Calu3 (cell line): Measurements from ENCODE around the gene AURKAIP1. TPM values are rescaled to one million over a fixed set of nuclear protein-coding genes. Genes with fewer than 3 reads are reported as not detected.

ENCODE experiments used
- BruUV-seq: library from RNA; stranded (reverse); fragments of 400-500 nt; replicated peaks from 2 replicates; lab custom pipeline; 2021; lab: Mats Ljungman, UMichigan
- CTCF ChIA-PET: fragments of 300-600 bp; sonication (Branson Sonifier 250); formaldehyde crosslinking; loops from one replicate; lab custom pipeline; 2022; ENCODE audit warnings: antibody characterized with exemption; lab: Charles Lee
- DNase-seq: peaks from one replicate; pipeline ENCODE4 v3.0.0; 2022
- H3K27ac Mint-ChIP-seq: one replicate; pipeline ENCODE4 v1.8.0; 2022; ENCODE audit warnings: mixed read lengths; ENCODE audit not compliant: unreplicated experiment
- H3K27me3 Mint-ChIP-seq: one replicate; pipeline ENCODE4 v1.8.0; 2022; ENCODE audit warnings: mixed read lengths; ENCODE audit not compliant: unreplicated experiment
- H3K36me3 Mint-ChIP-seq: one replicate; pipeline ENCODE4 v1.8.0; 2022; ENCODE audit warnings: mild to moderate bottlenecking, moderate library complexity, mixed read lengths; ENCODE audit not compliant: insufficient read depth, unreplicated experiment
- H3K4me1 Mint-ChIP-seq: one replicate; pipeline ENCODE4 v1.8.0; 2022; ENCODE audit warnings: mild to moderate bottlenecking, low read depth, mixed read lengths; ENCODE audit not compliant: unreplicated experiment
- H3K4me3 Mint-ChIP-seq: one replicate; pipeline ENCODE4 v1.8.0; 2022; ENCODE audit warnings: mild to moderate bottlenecking, low read depth, moderate library complexity, mixed read lengths; ENCODE audit not compliant: unreplicated experiment
- H3K9me3 Mint-ChIP-seq: one replicate; pipeline ENCODE4 v1.8.0; 2022; ENCODE audit warnings: low read depth, mixed read lengths; ENCODE audit not compliant: unreplicated experiment
- intact Hi-C: fragments of 100-400 bp; cut with micrococcal nuclease; formaldehyde crosslinking; loops from one replicate; pipeline ENCODE4 v1.10.0; 2022; ENCODE audit not compliant: unreplicated experiment
- total RNA-seq: library from RNA; stranded (reverse); gene quantifications from 2 replicates; pipeline ENCODE4 v1.2.3, GENCODE V29; 2022
- TF ChIP-seq, protein P1 (sequence below): fragments of 200-600 bp; IDR thresholded peaks from one replicate; pipeline ENCODE4 v1.8.0; 2022; ENCODE audit warnings: antibody characterized with exemption; ENCODE audit not compliant: unreplicated experiment

AURKAIP1 gene
- total RNA-seq, 1 experiment from 2014 or later: 98.9 TPM

DNA sequence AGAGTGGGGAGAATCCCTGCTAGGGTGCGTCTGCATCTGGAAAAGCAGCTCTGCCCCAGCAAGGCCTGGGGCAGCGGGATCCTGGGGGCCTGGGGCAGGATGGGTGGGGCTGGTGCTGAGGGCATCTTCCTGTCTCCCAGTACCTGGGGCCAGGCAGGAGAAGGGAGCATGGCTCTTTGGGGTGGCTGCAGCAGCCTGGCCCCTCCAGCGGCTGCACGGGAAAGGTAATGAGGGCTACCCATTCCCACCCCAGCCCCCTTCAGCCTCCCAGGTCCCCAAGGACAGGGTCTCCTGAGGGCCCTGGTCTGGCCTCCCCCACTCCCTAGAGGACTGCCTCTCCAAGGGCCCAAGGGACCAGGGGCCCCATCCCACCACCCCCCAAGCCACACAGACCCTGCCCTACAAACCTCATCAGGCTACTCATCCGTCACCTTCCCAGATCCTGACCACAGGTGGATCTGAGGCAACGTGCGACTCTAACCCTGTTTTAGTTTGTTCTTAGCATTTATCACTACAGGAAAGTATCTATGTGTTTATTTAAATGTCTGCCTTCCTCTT lies 47.0 kb upstream of the AURKAIP1 start:
- BruUV-seq: no TSS peak
- CTCF ChIA-PET: no interaction called here
- intact Hi-C loops: no loop called here
- H3K27me3 Mint-ChIP-seq: no peaks in the 10 kb centered on the region
- peaks cover 14% of the 10 kb centered on the region for H3K36me3 Mint-ChIP-seq
- no peak for DNase-seq
- no peak overlapping the region for H3K27ac Mint-ChIP-seq
- H3K4me3 Mint-ChIP-seq: no peak overlapping the region
- peaks cover 7% of the 10 kb centered on the region for H3K4me1 Mint-ChIP-seq
- TF ChIP-seq, protein P1, sequence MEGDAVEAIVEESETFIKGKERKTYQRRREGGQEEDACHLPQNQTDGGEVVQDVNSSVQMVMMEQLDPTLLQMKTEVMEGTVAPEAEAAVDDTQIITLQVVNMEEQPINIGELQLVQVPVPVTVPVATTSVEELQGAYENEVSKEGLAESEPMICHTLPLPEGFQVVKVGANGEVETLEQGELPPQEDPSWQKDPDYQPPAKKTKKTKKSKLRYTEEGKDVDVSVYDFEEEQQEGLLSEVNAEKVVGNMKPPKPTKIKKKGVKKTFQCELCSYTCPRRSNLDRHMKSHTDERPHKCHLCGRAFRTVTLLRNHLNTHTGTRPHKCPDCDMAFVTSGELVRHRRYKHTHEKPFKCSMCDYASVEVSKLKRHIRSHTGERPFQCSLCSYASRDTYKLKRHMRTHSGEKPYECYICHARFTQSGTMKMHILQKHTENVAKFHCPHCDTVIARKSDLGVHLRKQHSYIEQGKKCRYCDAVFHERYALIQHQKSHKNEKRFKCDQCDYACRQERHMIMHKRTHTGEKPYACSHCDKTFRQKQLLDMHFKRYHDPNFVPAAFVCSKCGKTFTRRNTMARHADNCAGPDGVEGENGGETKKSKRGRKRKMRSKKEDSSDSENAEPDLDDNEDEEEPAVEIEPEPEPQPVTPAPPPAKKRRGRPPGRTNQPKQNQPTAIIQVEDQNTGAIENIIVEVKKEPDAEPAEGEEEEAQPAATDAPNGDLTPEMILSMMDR: no peak
- no peaks in the 10 kb centered on the region for H3K9me3 Mint-ChIP-seq

DNA sequence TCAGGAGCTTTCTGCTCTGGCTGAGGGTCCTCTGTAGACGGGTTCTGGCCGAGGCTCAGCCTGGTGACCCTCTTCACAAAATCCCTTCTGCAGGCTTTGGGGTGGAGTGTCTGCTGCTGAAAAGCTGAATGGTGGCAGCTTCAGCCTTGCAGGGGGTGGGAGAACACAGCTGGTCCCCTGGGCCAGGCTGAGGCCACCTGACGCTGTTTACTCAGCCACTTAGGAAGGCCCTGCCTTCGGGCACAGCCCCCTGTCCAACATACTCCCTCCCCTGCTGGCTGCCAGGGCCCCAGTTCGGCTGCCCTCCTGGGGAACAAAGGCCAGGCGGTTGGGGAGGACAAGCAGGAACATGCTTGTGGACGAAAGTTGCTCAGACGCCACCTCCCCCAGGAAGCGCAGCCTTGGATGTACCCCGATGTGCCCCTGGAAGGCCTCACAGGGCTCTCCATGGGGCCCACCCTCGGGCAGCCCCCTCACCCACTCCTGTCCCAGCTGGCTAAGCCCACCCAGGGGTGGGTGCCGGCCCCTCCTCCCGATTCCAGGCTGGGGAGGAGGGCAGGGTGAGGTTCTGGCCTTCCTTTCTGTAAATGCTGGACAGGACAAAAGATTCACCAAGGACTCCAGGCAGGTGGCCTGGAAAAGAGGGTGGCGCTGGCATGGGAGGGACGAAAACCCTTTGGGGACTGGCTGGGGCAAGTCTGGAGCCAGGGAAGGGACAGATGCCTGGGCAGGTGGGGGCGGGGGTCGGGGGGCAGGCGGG lies 46.3 kb upstream of the AURKAIP1 start, which contains the start of gene ANKRD65:
Gene ANKRD65 (minus strand): TSS at position 130 of the 760 bp plus-strand sequence. CDS start 271 bp downstream, outside the sequence.
- H3K27ac Mint-ChIP-seq: no peak within 1 kb of the TSS
- H3K4me1 Mint-ChIP-seq: peaks cover 7% of the 10 kb centered on the region
- no peaks in the 10 kb centered on the region for H3K9me3 Mint-ChIP-seq
- peak within 1 kb of the TSS; percentile 47 for H3K4me3 Mint-ChIP-seq
- H3K36me3 Mint-ChIP-seq: peaks cover 14% of the 10 kb centered on the region
- intact Hi-C loops: no loop called here
- no peak for DNase-seq
- TF ChIP-seq, protein P1: no peak
- CTCF ChIA-PET: no interaction called here
- no peaks in the 10 kb centered on the region for H3K27me3 Mint-ChIP-seq
- no TSS peak for BruUV-seq

DNA sequence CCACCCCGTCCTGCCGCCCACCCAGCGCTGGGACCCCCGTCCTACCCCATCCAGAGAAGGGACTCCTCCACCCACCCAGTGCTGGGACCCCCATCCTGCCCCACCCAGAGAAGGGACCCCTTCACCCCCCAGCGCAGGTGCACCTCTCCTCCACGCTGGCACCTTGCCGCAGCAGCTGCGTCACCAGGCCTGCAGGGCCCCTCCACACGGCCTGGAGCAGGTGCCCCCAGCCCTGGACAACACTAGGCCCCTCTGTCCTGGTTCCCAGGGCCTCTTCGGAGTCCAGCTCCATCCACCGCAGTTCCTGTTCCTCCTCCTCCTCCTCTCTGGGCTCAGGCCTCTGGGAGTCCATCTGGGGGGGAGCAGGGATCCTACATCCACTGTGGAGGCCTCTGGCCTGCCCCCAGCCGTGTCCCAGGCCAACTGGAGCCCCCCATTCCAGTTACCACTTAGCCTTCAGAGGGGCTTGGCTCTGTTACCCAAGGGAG lies 45.7 kb upstream of the AURKAIP1 start:
- TF ChIP-seq, protein P1: no peak
- peak overlapping the region; percentile 47 for H3K4me3 Mint-ChIP-seq
- H3K27ac Mint-ChIP-seq: no peak overlapping the region
- no peak for DNase-seq
- intact Hi-C loops: no loop called here
- peaks cover 7% of the 10 kb centered on the region for H3K4me1 Mint-ChIP-seq
- no TSS peak for BruUV-seq
- H3K27me3 Mint-ChIP-seq: no peaks in the 10 kb centered on the region
- CTCF ChIA-PET: interaction anchor here (0.5 kb wide), 1 partner anchor 249 kb away, joined by 3 read pairs; no protein-coding TSS in a partner anchor
- H3K36me3 Mint-ChIP-seq: peaks cover 14% of the 10 kb centered on the region
- no peaks in the 10 kb centered on the region for H3K9me3 Mint-ChIP-seq

DNA sequence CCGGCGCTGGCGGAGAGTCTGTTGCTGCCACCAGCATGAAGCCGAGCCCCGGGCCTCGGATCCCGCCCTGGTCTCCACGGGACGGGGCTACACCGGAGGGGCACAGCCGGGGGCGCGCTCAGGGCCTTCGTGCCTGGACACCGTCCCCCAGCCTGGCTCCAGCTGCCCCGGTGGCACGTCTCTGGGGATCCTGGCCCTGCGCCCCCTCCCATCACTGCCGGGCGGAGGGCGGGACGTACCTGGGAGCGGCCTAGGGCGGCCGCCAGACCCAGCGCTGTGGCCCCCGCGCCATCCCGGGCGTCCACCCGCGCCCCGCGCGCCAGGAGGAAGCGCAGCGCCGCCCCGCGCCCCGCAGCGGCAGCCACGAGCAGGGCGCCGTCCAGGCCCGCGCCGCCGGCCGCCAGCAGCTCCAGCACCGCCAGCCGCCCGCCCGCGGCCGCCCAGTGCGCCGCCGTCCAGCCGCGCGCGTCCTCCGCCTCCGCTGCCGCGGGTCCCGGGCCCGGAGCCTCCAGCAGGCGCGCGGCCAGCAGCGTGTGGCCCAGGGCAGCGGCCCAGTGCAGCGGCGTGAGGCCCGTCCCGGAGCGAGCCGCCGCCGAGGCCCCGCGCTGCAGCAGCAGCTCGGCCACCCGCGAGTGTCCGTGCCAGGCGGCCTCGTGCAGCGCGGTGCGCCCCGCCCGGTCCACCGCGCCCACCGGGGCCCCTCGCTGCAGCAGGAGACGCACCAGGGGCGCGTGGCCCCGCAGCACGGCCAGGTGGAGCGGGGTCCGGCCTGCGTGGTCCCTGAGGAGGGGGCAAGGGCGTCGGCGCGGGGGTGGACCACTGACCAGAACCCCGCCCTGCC lies 45.0 kb upstream of the AURKAIP1 start:
- no TSS peak for BruUV-seq
- DNase-seq: no peak
- Mint-ChIP-seq H3K9me3 (no peaks in the 10 kb centered on the region), H3K4me3 (peak overlapping the region; percentile 47), H3K27ac (no peak overlapping the region), H3K36me3 (peaks cover 14% of the 10 kb centered on the region), H3K27me3 (no peaks in the 10 kb centered on the region), H3K4me1 (peaks cover 7% of the 10 kb centered on the region)
- intact Hi-C loops: no loop called here
- TF ChIP-seq, protein P1: no peak
- CTCF ChIA-PET: interaction anchor here (0.5 kb wide), 1 partner anchor 249 kb away, joined by 3 read pairs; no protein-coding TSS in a partner anchor
